Ureter (tissue), 1 donor: ENCODE results near the gene PGP. TPM values are rescaled to one million over a fixed set of nuclear protein-coding genes. Genes with fewer than 3 reads are reported as not detected.
"Not testable (repeated sequence)": the region's sequence is repeated elsewhere in the genome, so short reads cannot be mapped to it uniquely, and the experiment has no call there.

Experiments
- DNase-seq: peaks from one replicate; pipeline ENCODE4 v3.0.0-alpha.2; 2020; ENCODE audit warnings: low spot score
- total RNA-seq: library from RNA; stranded (reverse); gene quantifications from one replicate; pipeline ENCODE4 v1.2.4, GENCODE V29; 2023
- donor health status: DM: yes; HTN: yes; CAD: no.

Gene PGP
- total RNA-seq, 1 donor from 2014 or later: 11.3 TPM

DNA sequence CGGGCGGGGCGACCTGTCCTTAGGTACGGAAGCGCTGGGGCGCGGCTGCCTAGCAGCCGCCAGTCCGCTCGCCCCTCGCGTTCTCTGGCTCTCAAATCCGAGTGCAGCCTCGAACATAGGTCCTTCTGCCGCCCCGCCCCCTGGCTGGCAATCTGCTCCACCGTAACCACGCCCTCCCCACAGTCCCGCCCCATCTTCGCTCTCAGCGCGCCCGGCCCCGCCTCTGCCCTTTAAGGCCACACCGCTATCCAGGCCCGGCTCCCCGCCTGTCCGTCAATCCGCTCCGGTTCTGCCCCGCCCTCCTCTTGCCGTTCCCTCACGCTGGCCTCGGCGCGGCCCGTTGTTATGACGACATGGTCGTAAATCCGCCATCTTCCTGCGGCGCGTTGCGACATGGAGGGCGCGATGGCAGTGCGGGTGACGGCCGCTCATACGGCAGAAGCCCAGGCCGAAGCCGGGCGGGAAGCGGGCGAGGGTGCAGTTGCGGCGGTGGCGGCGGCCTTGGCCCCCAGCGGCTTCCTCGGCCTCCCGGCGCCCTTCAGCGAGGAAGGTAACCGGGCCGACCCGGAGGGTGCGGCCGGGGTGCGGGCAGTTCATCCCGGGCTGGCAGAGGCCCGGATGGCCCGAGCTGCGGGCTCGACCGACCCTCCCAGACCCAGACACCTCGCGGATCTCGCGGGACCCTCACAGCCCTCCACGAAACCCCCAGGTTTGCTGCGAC lies 8.7 kb upstream of the PGP start, which contains the start of gene E4F1:
Gene E4F1, plus strand, starts transcription at position 371 of the 721 bp plus-strand sequence. Its CDS starts 23 bp downstream, at position 394.
- DNase-seq: peak; percentile 99

DNA sequence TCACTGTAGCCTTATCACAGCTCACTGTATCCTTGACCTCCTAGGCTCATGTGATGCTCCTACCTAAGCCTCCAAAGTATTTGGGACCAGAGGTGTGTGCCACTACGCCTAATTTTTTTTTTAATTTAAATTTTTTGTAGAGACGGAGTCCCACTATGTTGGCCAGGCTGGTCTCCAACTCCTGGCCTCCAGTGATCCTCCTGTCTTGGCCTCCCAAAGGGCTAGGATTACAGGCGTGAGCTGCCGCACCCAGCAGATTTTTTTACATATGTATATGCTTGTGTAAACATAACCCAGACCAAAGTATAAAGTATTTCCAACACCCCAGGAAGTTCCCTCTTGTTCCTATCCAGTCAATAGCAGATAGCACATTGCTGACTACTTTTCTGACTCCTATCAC lies 1.7 kb upstream of the PGP start:
- DNase-seq: no peak

GRCh38 chr16:2213817-2214718 lies 572 bp downstream of the PGP start:
- DNase-seq: no peak

- DNase-seq: no peak
Measured at GRCh38 chr16:2212362-2213324, 2.0 kb downstream of the PGP start.

DNA sequence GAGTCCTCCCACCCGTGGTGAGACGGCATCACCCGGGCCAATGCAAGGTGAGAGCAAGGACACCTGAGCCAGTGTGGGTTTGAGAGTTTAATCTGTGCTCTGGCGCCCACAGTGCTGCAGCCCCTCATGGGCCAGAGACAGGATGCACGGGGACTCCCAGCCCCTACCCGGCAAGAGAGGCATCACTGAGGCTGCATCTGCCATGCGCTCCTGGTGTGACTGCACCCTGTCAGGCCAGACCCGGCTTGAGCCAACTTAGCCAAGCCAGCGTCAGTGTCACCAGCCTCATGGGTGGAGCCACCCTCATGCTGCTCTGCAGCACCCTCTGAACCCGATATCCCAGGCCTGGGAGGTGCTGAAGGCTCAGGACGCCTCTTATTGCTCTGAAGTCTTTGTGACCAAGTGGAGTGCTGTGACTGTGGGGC lies 2.7 kb downstream of the PGP start:
- no peak for DNase-seq

DNA sequence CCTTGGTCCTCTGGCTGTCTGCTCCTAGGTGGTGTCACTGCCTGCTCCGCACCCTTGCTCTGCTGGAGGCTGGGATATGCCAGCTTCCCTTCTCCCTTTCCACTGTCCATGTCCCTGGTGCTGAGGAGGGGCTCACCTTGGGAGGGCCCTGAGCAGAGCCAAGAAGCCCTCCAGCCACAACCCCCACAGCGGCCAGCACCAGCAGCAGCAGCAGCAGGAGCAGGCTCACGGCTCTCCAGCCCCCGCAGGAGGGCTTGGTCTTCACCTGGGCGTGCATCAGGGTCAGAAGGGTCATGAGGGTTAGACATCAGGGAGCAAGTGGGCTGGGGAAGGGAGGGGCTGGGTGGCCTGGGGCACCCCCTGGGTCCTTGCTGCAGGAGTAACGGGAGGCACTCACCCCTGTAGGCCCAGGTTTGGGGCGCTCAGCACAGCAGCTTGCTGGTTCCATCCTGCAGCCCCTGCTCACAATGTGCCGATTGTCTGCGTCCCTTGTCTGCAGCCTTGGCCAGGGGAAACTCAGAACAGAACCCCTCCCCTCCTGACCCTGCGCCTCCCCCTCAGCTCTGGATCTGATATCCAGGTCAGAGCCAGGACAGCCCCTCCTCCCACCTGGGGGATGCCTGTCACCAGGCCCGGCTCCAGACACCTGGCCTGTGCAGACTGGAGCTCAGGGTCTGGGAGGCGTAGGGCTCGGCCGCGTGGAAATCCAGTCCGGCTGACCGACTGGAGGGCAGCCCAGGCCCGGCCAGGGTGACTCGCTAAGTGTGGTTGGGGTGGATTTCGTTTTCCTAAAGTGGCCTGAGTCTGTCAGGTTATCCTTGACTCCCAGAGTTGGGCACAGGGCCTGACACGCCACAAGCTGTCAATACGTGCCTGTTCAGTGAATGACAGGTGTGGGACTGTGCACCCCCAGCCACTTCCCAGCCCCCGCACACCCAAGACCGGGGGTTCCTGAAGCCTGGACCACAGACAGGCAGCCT lies 4.0 kb downstream of the PGP start, which contains the start of gene BRICD5:
Gene BRICD5, minus strand, starts transcription at position 478 of the 980 bp plus-strand sequence. Its CDS starts 30 bp downstream, at position 448.
- no peak for DNase-seq

GRCh38 chr16:2210009-2210332 lies 4.7 kb downstream of the PGP start:
- DNase-seq: no peak

- no peak for DNase-seq
Measured at GRCh38 chr16:2209258-2210008, 5.2 kb downstream of the PGP start.

DNA sequence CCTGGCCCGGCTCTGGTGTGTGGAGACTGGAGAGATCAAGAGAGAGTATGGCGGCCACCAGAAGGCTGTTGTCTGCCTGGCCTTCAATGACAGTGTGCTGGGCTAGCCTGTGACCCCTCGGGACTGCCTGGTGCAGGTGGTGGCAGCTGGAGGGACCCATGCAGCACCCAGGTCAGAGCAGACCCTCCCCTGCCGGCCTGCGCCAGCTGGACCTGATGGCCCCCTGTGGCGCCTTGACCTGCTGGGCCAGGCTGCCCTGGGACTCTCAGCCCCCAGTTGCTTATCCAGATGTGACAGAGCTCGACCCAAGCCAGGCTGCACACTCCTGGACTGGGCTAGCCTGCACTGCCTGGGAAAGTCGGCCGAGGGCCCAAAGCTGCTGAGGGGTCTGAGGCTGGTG lies 5.9 kb downstream of the PGP start:
- DNase-seq: no peak

DNA sequence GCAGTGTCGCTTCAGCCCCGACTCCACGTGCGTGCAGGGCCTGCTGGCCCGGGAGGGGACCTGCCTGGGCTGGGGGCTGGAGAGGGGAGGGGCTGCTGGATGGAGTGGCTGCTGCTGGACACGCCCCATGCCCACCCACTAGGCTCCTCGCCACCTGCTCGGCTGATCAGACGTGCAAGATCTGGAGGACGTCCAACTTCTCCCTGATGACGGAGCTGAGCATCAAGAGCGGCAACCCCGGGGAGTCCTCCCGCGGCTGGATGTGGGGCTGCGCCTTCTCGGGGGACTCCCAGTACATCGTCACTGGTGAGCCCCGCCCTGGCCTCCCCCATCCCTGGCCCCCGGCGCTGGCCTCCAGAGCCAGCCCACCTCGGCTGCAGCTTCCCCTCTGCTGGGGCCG lies 6.3 kb downstream of the PGP start:
- no peak for DNase-seq

DNA sequence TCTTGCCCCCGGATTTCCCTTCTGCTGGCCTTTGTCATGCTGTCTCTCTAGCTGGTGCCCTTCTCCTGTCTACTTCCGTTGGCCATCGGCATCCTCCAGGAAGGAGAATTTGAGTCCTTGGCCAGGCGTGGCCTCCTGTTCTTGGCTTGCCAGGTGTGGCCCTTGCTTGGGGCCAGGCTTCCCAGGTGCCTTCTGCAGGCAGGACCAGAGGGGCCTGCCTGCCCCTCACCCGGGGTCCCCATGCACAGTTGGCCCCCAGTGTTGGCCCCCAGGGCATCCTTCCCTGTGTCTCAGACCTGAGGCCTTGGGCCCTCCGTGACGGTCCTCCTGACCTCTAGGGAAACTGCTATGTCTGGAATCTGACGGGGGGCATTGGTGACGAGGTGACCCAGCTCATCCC lies 6.8 kb downstream of the PGP start:
- DNase-seq: no peak

- no peak for DNase-seq
Measured at GRCh38 chr16:2206780-2207433, 7.7 kb downstream of the PGP start.

GRCh38 chr16:2206420-2206779 lies 8.2 kb downstream of the PGP start:
- no peak for DNase-seq

GRCh38 chr16:2205967-2206313 lies 8.7 kb downstream of the PGP start:
- DNase-seq: no peak

GRCh38 chr16:2205104-2205966 lies 9.3 kb downstream of the PGP start, which contains the start of gene MLST8:
Gene MLST8 (plus strand): TSS chr16:2205454. CDS start chr16:2206086, 632 bp downstream.
- DNase-seq: peak; percentile 86

GRCh38 chr16:2204416-2205103 lies 10.1 kb downstream of the PGP start:
- DNase-seq: no peak

- not testable (repeated sequence) for DNase-seq
Measured at GRCh38 chr16:2203119-2203688, 11.4 kb downstream of the PGP start.
